ENCODE measurements around the gene TMEM63A. TPM values are rescaled to one million over a fixed set of nuclear protein-coding genes. Genes with fewer than 3 reads are reported as not detected.
"Not testable (repeated sequence)": the region's sequence is repeated elsewhere in the genome, so short reads cannot be mapped to it uniquely, and the experiment has no call there.

The TMEM63A gene
- polyA plus RNA-seq, 1 experiment, result 41.8 TPM

DNA sequence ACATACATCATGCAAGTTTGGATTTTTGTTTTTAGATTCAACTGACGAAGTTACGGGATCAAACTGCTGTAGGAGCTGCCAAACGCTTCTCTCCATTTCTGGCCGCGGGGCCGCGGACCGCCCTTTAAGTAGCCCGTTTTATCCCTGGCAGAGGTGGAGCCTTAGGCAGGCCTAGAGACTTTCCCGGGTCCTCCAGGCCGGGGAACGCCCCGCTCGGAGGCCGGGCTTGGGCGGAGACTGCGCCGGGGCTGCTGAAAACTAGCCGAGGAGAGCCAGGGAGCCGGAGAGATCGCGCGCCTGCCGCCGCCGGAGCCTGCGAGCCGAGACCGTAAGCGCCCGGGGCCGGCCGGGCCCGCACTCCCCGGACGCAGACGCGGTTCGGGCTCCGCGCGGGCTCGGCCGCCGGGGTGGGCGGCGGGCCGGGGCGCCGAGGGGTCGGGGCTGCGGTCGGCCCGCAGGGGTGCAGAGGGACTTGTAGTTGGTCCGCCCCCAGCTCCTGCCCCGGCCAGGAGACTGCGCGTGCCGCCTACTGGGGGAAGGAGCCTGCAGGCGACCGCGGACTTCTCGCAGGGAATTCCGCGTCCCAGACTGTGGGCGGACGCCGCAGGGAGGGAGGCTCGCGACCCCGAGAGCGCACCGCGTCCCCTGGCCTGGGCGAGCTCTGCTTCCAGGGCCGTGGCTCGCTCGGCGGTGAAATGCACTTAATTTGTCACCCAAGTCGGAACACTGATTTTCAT lies 72.2 kb downstream of the TMEM63A start, which contains the start of gene EPHX1:
EPHX1 (plus strand) TSS at position 283 of the 737 bp plus-strand sequence. CDS start 18,606 bp downstream, outside the sequence.
- ChIA-PET CTCF (interaction anchor here (0.6 to 2.6 kb wide), 4 partner anchors 9 to 35 kb away, joined by 3 to 7 read pairs (median 4); partner anchors contain the start of gene SRP9), POLR2A (interaction anchor here (0.6 kb wide), 1 partner anchor 24 kb away, joined by 10 read pairs; no protein-coding TSS in a partner anchor)
- Histone ChIP-seq H3K4me3 (ENCODE audit: low read depth, low read length) (peak within 1 kb of the TSS; percentile 73), H3K27me3 (ENCODE audit: control insufficient read depth, insufficient read depth, low read length) (no peaks in the 10 kb centered on the region), H3K36me3 (ENCODE audit: control insufficient read depth, insufficient read depth, low read length) (no peaks in the 10 kb centered on the region)
- peak; percentile 32 for DNase-seq (ENCODE audit: low read depth)
- peak; percentile 59 for TF ChIP-seq CTCF (IDR thresholded peaks at IDR 0.05; ENCODE audit: insufficient read depth, low read depth, low read length)

- Histone ChIP-seq H3K36me3 (ENCODE audit: control insufficient read depth, insufficient read depth, low read length) (no peaks in the 10 kb centered on the region), H3K4me3 (ENCODE audit: low read depth, low read length) (no peak overlapping the region), H3K27me3 (ENCODE audit: control insufficient read depth, insufficient read depth, low read length) (no peaks in the 10 kb centered on the region)
- ChIA-PET CTCF (interaction anchor here (0.7 to 2.6 kb wide), 3 partner anchors 8 to 333 kb away, joined by 3 to 7 read pairs (median 5); no protein-coding TSS in a partner anchor), POLR2A (no interaction called here)
- TF ChIP-seq CTCF (IDR thresholded peaks at IDR 0.05; ENCODE audit: insufficient read depth, low read depth, low read length), result no peak
- DNase-seq (ENCODE audit: low read depth), result no peak
Measured at GRCh38 chr1:225808136-225808535, 74.0 kb downstream of the TMEM63A start.

DNA sequence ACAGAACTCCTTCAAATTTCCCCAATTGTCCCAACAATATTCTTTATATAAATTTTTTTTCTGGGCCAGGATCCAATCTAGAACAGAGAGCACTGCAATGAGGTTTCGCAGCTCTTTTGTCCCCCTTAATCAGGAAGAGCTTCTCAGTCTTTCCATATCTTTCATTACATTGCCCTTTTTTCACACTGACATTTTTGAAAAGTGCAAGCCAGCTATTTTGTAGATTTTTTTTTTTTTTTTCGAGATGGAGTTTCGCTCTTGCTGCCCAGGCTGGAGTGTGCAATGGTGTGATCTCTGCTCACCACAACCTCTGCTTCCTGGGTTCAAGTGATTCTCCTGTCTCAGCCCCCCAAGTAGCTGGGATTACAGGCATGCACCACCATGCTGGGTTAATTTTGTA lies 75.4 kb downstream of the TMEM63A start:
- POLR2A ChIA-PET, result interaction anchor here (0.7 kb wide), 1 partner anchor 148 kb away, joined by 5 read pairs; no protein-coding TSS in a partner anchor
- DNase-seq (ENCODE audit: low read depth); H3K36me3 ChIP-seq (ENCODE audit: control insufficient read depth, insufficient read depth, low read length); H3K27me3 ChIP-seq (ENCODE audit: control insufficient read depth, insufficient read depth, low read length); CTCF ChIA-PET; H3K4me3 ChIP-seq (ENCODE audit: low read depth, low read length): not testable (repeated sequence)

- ChIA-PET POLR2A (interaction anchor here (0.7 kb wide), 1 partner anchor 147 kb away, joined by 5 read pairs; no protein-coding TSS in a partner anchor), CTCF (no interaction called here)
- no peak overlapping the region for H3K4me3 ChIP-seq (ENCODE audit: low read depth, low read length)
- no peak for TF ChIP-seq CTCF (IDR thresholded peaks at IDR 0.05; ENCODE audit: insufficient read depth, low read depth, low read length)
- H3K27me3 ChIP-seq (ENCODE audit: control insufficient read depth, insufficient read depth, low read length), result no peaks in the 10 kb centered on the region
- no peaks in the 10 kb centered on the region for H3K36me3 ChIP-seq (ENCODE audit: control insufficient read depth, insufficient read depth, low read length)
- DNase-seq (ENCODE audit: low read depth), result no peak
Measured at GRCh38 chr1:225806249-225806648, 75.9 kb downstream of the TMEM63A start.

- DNase-seq (ENCODE audit: low read depth); H3K36me3 ChIP-seq (ENCODE audit: control insufficient read depth, insufficient read depth, low read length); POLR2A ChIA-PET; H3K27me3 ChIP-seq (ENCODE audit: control insufficient read depth, insufficient read depth, low read length); H3K4me3 ChIP-seq (ENCODE audit: low read depth, low read length): not testable (repeated sequence)
- CTCF ChIA-PET, result interaction anchor here (2.5 kb wide), 2 partner anchors 8 to 23 kb away, joined by 7 read pairs; partner anchors contain the start of genes EPHX1 and SRP9
Measured at GRCh38 chr1:225801146-225801545, 81.0 kb downstream of the TMEM63A start.

- H3K4me3 ChIP-seq (ENCODE audit: low read depth, low read length); H3K27me3 ChIP-seq (ENCODE audit: control insufficient read depth, insufficient read depth, low read length); H3K36me3 ChIP-seq (ENCODE audit: control insufficient read depth, insufficient read depth, low read length); DNase-seq (ENCODE audit: low read depth); POLR2A ChIA-PET; CTCF ChIA-PET: not testable (repeated sequence)
Measured at GRCh38 chr1:225796097-225796496, 86.1 kb downstream of the TMEM63A start.

Other genes starting within 250 kb of the TMEM63A start
- 40.9 and 68.7 TPM in 2 replicates for gene ENAH, start 229.3 kb downstream of the TMEM63A start, polyA plus RNA-seq (2011; rRNA removed)
- gene SRP9, start 104.6 kb downstream of the TMEM63A start, polyA plus RNA-seq (2011; rRNA removed), result 250 and 272 TPM in 2 replicates
- gene EPHX1, start 72.3 kb downstream of the TMEM63A start, polyA plus RNA-seq (2011; rRNA removed), result 17.9 and 34.3 TPM in 2 replicates
- gene LEFTY1, start 6.8 kb upstream of the TMEM63A start, polyA plus RNA-seq (2011; rRNA removed), result 0.09 and 0.10 TPM in 2 replicates
- gene PYCR2, start 41.9 kb upstream of the TMEM63A start, polyA plus RNA-seq (2011; rRNA removed), result 44.8 and 81.1 TPM in 2 replicates
- gene LEFTY2, start 58.8 kb upstream of the TMEM63A start, polyA plus RNA-seq (2011; rRNA removed), result not detected in 2 replicates
- 8.0 and 12.5 TPM in 2 replicates for gene SDE2, start 117.0 kb upstream of the TMEM63A start, polyA plus RNA-seq (2011; rRNA removed)
- 164 and 168 TPM in 2 replicates for gene H3-3A, start 180.3 kb upstream of the TMEM63A start, polyA plus RNA-seq (2011; rRNA removed)